Mesenchymal stem cell (in vitro differentiated cells and primary cell): ENCODE data around the gene PINLYP.

Source experiments
- DNase-seq: peaks from one replicate; pipeline ENCODE4 v3.0.0-alpha.2; 2013
- H2AFZ ChIP-seq: one replicate; pipeline ENCODE4 v1.6.1; 2013; ENCODE audit warnings: low read depth, mild to moderate bottlenecking, control low read depth, inconsistent platforms, low read length, moderate library complexity
- H2AK5ac ChIP-seq: 2 replicates; pipeline ENCODE4 v1.6.1; 2013; ENCODE audit warnings: low read length, moderate library complexity, mild to moderate bottlenecking, inconsistent platforms; ENCODE audit not compliant: severe bottlenecking
- H2BK120ac ChIP-seq: one replicate; pipeline ENCODE4 v1.6.1; 2013; ENCODE audit warnings: low read depth, mild to moderate bottlenecking, inconsistent platforms, low read length, moderate library complexity
- H2BK12ac ChIP-seq, 2 experiments: one replicate each; pipeline ENCODE4 v1.6.1; 2013; ENCODE audit warnings: inconsistent platforms in 2 of 2, low read length in 2 of 2, mild to moderate bottlenecking in 2 of 2, moderate library complexity in 2 of 2, control low read depth in 1 of 2
- H2BK15ac ChIP-seq: one replicate; pipeline ENCODE4 v1.6.1; 2013; ENCODE audit warnings: mild to moderate bottlenecking, low read depth, inconsistent platforms; ENCODE audit not compliant: poor library complexity, severe bottlenecking
- H2BK5ac ChIP-seq: 2 replicates; pipeline ENCODE4 v1.6.1; 2013; ENCODE audit warnings: low read depth, mild to moderate bottlenecking, low read length, control low read depth, inconsistent platforms; ENCODE audit not compliant: poor library complexity, severe bottlenecking
- H3K14ac ChIP-seq, 2 experiments: one replicate each; pipeline ENCODE4 v1.6.1; 2013; ENCODE audit warnings: inconsistent platforms in 2 of 2, low read length in 2 of 2, control low read depth in 1 of 2, mild to moderate bottlenecking in 1 of 2, moderate library complexity in 1 of 2
- H3K18ac ChIP-seq, 2 experiments: one replicate each; pipeline ENCODE4 v1.6.1; 2013; ENCODE audit warnings: inconsistent platforms in 2 of 2, low read length in 2 of 2, control low read depth in 1 of 2, low read depth in 1 of 2, mild to moderate bottlenecking in 1 of 2
- H3K23ac ChIP-seq, 2 experiments: one replicate each; pipeline ENCODE4 v1.6.1; 2013; ENCODE audit warnings: inconsistent platforms in 2 of 2, low read length in 2 of 2, mild to moderate bottlenecking in 2 of 2, moderate library complexity in 2 of 2, control low read depth in 1 of 2
- H3K27ac ChIP-seq: 2 replicates; pipeline ENCODE4 v1.5.1; 2013; ENCODE audit warnings: mild to moderate bottlenecking, moderate library complexity, low read length, control low read depth, inconsistent platforms; ENCODE audit not compliant: poor library complexity, severe bottlenecking
- H3K27me3 ChIP-seq, 2 experiments: 2 replicates each; pipeline versions ENCODE4 v1.6.1 to v1.7.0; 2013; ENCODE audit warnings: low read length in 2 of 2, mild to moderate bottlenecking in 2 of 2, moderate library complexity in 2 of 2, control low read depth in 1 of 2, inconsistent platforms in 1 of 2; ENCODE audit not compliant: control insufficient read depth in 1 of 2, insufficient read depth in 1 of 2
- H3K36me3 ChIP-seq, 2 experiments: 2 replicates each; pipeline versions ENCODE4 v1.6.1 to v1.7.0; 2013; ENCODE audit warnings: low read length in 2 of 2, control low read depth in 1 of 2, inconsistent platforms in 1 of 2, low read depth in 1 of 2, mild to moderate bottlenecking in 1 of 2; ENCODE audit not compliant: insufficient read depth in 2 of 2, control insufficient read depth in 1 of 2
- H3K4ac ChIP-seq, 2 experiments: one replicate each; pipeline ENCODE4 v1.6.1; 2013; ENCODE audit warnings: inconsistent platforms in 2 of 2, low read length in 2 of 2, mild to moderate bottlenecking in 2 of 2, moderate library complexity in 2 of 2, control low read depth in 1 of 2, low read depth in 1 of 2
- H3K4me1 ChIP-seq: 2 replicates; pipeline ENCODE4 v1.6.1; 2013; ENCODE audit warnings: low read depth, low read length, control low read depth; ENCODE audit not compliant: control insufficient read depth, insufficient read depth
- H3K4me2 ChIP-seq: 2 replicates; pipeline ENCODE4 v1.6.1; 2013; ENCODE audit warnings: low read length, mild to moderate bottlenecking, inconsistent platforms; ENCODE audit not compliant: poor library complexity, severe bottlenecking
- H3K4me3 ChIP-seq, 2 experiments: 2 replicates each; pipeline versions ENCODE4 v1.5.1 to v1.7.0; 2013; ENCODE audit warnings: low read length in 2 of 2, mild to moderate bottlenecking in 2 of 2, control low read depth in 1 of 2, low read depth in 1 of 2; ENCODE audit not compliant: insufficient read depth in 1 of 2
- H3K79me1 ChIP-seq: replicated peaks from 2 replicates; pipeline ENCODE4 v1.6.1; 2013; ENCODE audit warnings: mild to moderate bottlenecking, control low read depth, low read length, inconsistent platforms; ENCODE audit not compliant: poor library complexity, severe bottlenecking
- H3K9ac ChIP-seq: 2 replicates; pipeline ENCODE4 v1.7.0; 2013; ENCODE audit warnings: mild to moderate bottlenecking, low read length, moderate library complexity
- H3K9me3 ChIP-seq: 2 replicates; pipeline ENCODE4 v1.7.0; 2013; ENCODE audit warnings: mild to moderate bottlenecking, low read length; ENCODE audit not compliant: control insufficient read depth
- H4K8ac ChIP-seq: one replicate; pipeline ENCODE4 v1.6.1; 2013; ENCODE audit warnings: inconsistent platforms, mild to moderate bottlenecking, low read length, moderate library complexity
- H4K91ac ChIP-seq: one replicate; pipeline ENCODE4 v1.6.1; 2013; ENCODE audit warnings: mild to moderate bottlenecking, low read length, inconsistent platforms
- WGBS: methylation state at CpG from one replicate; pipeline ENCODE4 v1.1.7; 2013; ENCODE audit warnings: mixed read lengths; 5-methylcytosine and 5-hydroxymethylcytosine counted together

PINLYP gene

GRCh38 chr19:43561139-43561970, 14.2 kb upstream of the PINLYP start:
- no peak overlapping the region for H4K91ac ChIP-seq
- H2BK15ac ChIP-seq, result no peak overlapping the region
- H3K4ac ChIP-seq, result no peak overlapping the region
- no peak overlapping the region for H3K23ac ChIP-seq
- 95% methylated on average over 12 of the region's 12 CpGs for WGBS
- H3K9me3 ChIP-seq, result no peaks in the 10 kb centered on the region
- peak overlapping the region; percentile 29 for H4K8ac ChIP-seq
- H3K79me1 ChIP-seq, result peaks cover 10% of the 10 kb centered on the region
- no peak overlapping the region for H2BK12ac ChIP-seq
- no peak overlapping the region for H3K18ac ChIP-seq
- H3K4me3 ChIP-seq, result no peak overlapping the region
- DNase-seq, result no peak
- H3K9ac ChIP-seq, result no peak overlapping the region
- peaks cover 18% of the 10 kb centered on the region for H3K4me1 ChIP-seq
- peaks cover 10 to 28% of the 10 kb centered on the region in 2 experiments for H3K36me3 ChIP-seq
- no peak overlapping the region for H3K27ac ChIP-seq
- H2AFZ ChIP-seq, result no peak overlapping the region
- no peak overlapping the region for H2AK5ac ChIP-seq
- no peak overlapping the region for H2BK5ac ChIP-seq
- H3K4me2 ChIP-seq, result no peak overlapping the region
- no peaks in the 10 kb centered on the region for H3K27me3 ChIP-seq
- H2BK120ac ChIP-seq, result no peak overlapping the region
- no peak overlapping the region for H3K14ac ChIP-seq

DNA sequence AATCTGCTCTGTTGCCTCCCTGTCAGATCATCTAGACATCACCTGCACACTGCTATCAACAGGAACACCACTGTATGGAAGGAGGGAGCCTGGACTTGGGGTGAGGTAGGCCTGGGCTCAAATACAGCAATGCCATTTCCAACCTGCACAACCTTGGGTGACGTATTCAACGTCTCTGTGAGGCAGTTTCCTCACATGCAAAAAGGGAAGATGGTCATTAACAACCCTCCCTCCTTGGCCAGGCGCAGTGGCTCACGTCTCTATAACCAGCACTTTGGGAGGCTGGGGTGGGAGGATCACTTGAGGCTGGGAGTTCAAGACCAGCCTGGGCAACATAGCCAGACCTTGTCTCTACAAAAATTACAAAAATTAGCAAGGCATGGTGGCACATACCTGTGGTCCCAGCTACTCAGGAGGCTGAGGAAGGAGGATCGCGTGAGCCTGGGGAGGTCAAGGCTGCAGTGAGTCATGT, 13.3 kb upstream of the PINLYP start:
- H2AK5ac ChIP-seq, result peak overlapping the region; percentile 37
- no peak overlapping the region for H3K4me2 ChIP-seq
- H3K9ac ChIP-seq, result no peak overlapping the region
- peak overlapping the region; percentile 78 for H3K27ac ChIP-seq
- H2BK120ac ChIP-seq, result no peak overlapping the region
- 91% methylated on average over 6 of the region's 6 CpGs for whole genome bisulfite sequencing
- no peak overlapping the region for H3K4ac ChIP-seq
- peak overlapping the region in 1 of 2 experiments; percentile 23 for H2BK12ac ChIP-seq
- H3K14ac ChIP-seq, result no peak overlapping the region
- H3K79me1 ChIP-seq, result peaks cover 10% of the 10 kb centered on the region
- H4K91ac ChIP-seq, result peak overlapping the region; percentile 59
- no peak for DNase-seq
- H2BK5ac ChIP-seq, result no peak overlapping the region
- H3K18ac ChIP-seq, result peak overlapping the region in 1 of 2 experiments; percentile 51
- peaks cover 9 to 23% of the 10 kb centered on the region in 2 experiments for H3K36me3 ChIP-seq
- no peaks in the 10 kb centered on the region for H3K27me3 ChIP-seq
- H3K4me3 ChIP-seq, result no peak overlapping the region
- H3K4me1 ChIP-seq, result peaks cover 18% of the 10 kb centered on the region
- no peak overlapping the region for H4K8ac ChIP-seq
- H2AFZ ChIP-seq, result no peak overlapping the region
- H3K9me3 ChIP-seq, result no peaks in the 10 kb centered on the region
- no peak overlapping the region for H2BK15ac ChIP-seq
- H3K23ac ChIP-seq, result no peak overlapping the region

- Histone ChIP-seq H2BK15ac (no peak overlapping the region), H4K8ac (no peak overlapping the region), H3K4me2 (no peak overlapping the region), H3K9me3 (no peaks in the 10 kb centered on the region), H3K14ac (peak overlapping the region in 1 of 2 experiments; percentile 78), H3K4ac (no peak overlapping the region), H3K9ac (no peak overlapping the region), H2BK12ac (peak overlapping the region in 1 of 2 experiments; percentile 3), H3K36me3 (peaks cover 8 to 23% of the 10 kb centered on the region in 2 experiments), H3K79me1 (peaks cover 10% of the 10 kb centered on the region), H3K27ac (peak overlapping the region; percentile 78), H3K23ac (no peak overlapping the region), H3K4me3 (no peak overlapping the region), H2AFZ (no peak overlapping the region), H4K91ac (peak overlapping the region; percentile 12), H2BK5ac (no peak overlapping the region), H3K18ac (peak overlapping the region in 1 of 2 experiments; percentile 81), H3K4me1 (peaks cover 18% of the 10 kb centered on the region), H2BK120ac (no peak overlapping the region), H3K27me3 (no peaks in the 10 kb centered on the region), H2AK5ac (no peak overlapping the region)
- WGBS, result 64% methylated on average over 14 of the region's 14 CpGs
- peak; percentile 88 for DNase-seq
Observed at GRCh38 chr19:43562698-43563241, 12.8 kb upstream of the PINLYP start.

DNA sequence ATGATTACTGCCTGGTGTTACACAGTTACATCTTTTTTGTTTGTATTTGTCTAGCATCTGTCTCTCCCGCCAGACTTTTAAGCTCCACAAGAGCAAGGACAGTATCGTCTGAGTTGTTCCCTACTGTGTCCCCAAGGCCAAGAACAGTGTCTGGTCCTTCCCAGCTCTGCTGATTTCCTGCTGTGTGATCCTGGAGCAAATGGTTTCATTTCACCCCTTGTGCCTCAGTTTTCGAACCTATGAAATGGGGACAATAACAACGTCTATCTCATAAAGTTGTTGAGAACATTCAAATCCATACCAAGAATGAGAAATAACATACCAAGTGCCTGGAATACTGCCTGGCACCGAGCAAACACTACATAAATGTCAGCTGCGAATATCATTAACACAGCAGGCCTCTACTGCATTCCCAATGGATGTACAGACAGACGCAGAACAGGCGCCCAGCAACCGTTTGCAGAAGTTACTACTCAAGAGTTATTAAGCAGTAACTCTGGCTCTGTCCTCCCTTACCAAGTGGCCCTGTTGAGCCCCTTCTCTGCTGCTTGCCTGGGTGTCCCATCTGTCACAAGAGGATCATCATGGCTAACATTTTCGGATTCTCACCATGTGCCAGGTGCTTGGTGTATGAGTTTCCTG, 11.7 kb upstream of the PINLYP start:
- DNase-seq, result no peak
- Histone ChIP-seq H3K9ac (no peak overlapping the region), H3K18ac (no peak overlapping the region), H3K27me3 (no peaks in the 10 kb centered on the region), H3K79me1 (peaks cover 14% of the 10 kb centered on the region), H3K4me1 (peaks cover 18% of the 10 kb centered on the region), H2AFZ (no peak overlapping the region), H2BK120ac (no peak overlapping the region), H3K14ac (no peak overlapping the region), H3K9me3 (no peaks in the 10 kb centered on the region), H3K27ac (no peak overlapping the region), H3K4ac (no peak overlapping the region), H2BK5ac (no peak overlapping the region), H3K4me2 (no peak overlapping the region), H2AK5ac (no peak overlapping the region), H3K36me3 (peaks cover 4 to 18% of the 10 kb centered on the region in 2 experiments), H3K4me3 (no peak overlapping the region), H2BK15ac (no peak overlapping the region), H3K23ac (no peak overlapping the region), H4K8ac (no peak overlapping the region), H4K91ac (no peak overlapping the region), H2BK12ac (no peak overlapping the region)
- 90% methylated on average over 10 of the region's 10 CpGs for WGBS
